H9 (cell line): ENCODE data around the gene SLC38A3. TPM values are rescaled to one million over a fixed set of nuclear protein-coding genes. Genes with fewer than 3 reads are reported as not detected.

Experiments used
- DNase-seq: peaks from one replicate; pipeline ENCODE4 v3.0.0-alpha.2; 2017
- H2AFZ ChIP-seq: one replicate; pipeline ENCODE4 v1.6.1; 2013; ENCODE audit warnings: mild to moderate bottlenecking, low read length, control low read depth, moderate library complexity
- H2AK5ac ChIP-seq: 2 replicates; pipeline ENCODE4 v1.6.1; 2013; ENCODE audit warnings: low read length, control low read depth, mixed read lengths; ENCODE audit not compliant: insufficient read length
- H2BK120ac ChIP-seq: one replicate; pipeline ENCODE4 v1.6.1; 2013; ENCODE audit warnings: low read depth, mild to moderate bottlenecking, low read length, control low read depth, inconsistent platforms; ENCODE audit not compliant: poor library complexity, severe bottlenecking
- H2BK12ac ChIP-seq: 2 replicates; pipeline ENCODE4 v1.6.1; 2013; ENCODE audit warnings: low read length, control low read depth, mixed read lengths, low read depth; ENCODE audit not compliant: insufficient read length
- H2BK15ac ChIP-seq: 2 replicates; pipeline ENCODE4 v1.6.1; 2013; ENCODE audit warnings: low read depth, low read length, control low read depth
- H2BK20ac ChIP-seq: one replicate; pipeline ENCODE4 v1.6.1; 2013; ENCODE audit warnings: low read depth, mild to moderate bottlenecking, low read length, control low read depth, inconsistent platforms; ENCODE audit not compliant: poor library complexity, severe bottlenecking
- H2BK5ac ChIP-seq: 2 replicates; pipeline ENCODE4 v1.6.1; 2013; ENCODE audit warnings: low read length, control low read depth, mixed read lengths; ENCODE audit not compliant: insufficient read length
- H3K14ac ChIP-seq: 2 replicates; pipeline ENCODE4 v1.6.1; 2013; ENCODE audit warnings: low read length, control low read depth; ENCODE audit not compliant: insufficient read depth
- H3K18ac ChIP-seq: 2 replicates; pipeline ENCODE4 v1.6.1; 2013; ENCODE audit warnings: low read depth, mild to moderate bottlenecking, mixed read lengths, low read length, control low read depth; ENCODE audit not compliant: insufficient read length
- H3K23ac ChIP-seq: 2 replicates; pipeline ENCODE4 v1.6.1; 2013; ENCODE audit warnings: low read length, control low read depth, mixed read lengths, low read depth; ENCODE audit not compliant: insufficient read length
- H3K23me2 ChIP-seq: 2 replicates; pipeline ENCODE4 v1.6.1; 2013; ENCODE audit warnings: low read depth, mild to moderate bottlenecking, mixed read lengths, low read length, control low read depth; ENCODE audit not compliant: insufficient read length, poor library complexity, severe bottlenecking
- H3K27ac ChIP-seq: 2 replicates; pipeline ENCODE4 v1.5.1; 2013; ENCODE audit warnings: low read length, control low read depth, mixed read lengths, low read depth; ENCODE audit not compliant: insufficient read length
- H3K27me3 ChIP-seq: 2 replicates; pipeline ENCODE4 v1.6.1; 2013; ENCODE audit warnings: low read length, control low read depth, inconsistent platforms; ENCODE audit not compliant: insufficient read depth
- H3K4ac ChIP-seq: 2 replicates; pipeline ENCODE4 v1.6.1; 2013; ENCODE audit warnings: low read depth, mild to moderate bottlenecking, control low read depth, inconsistent platforms, low read length, moderate library complexity
- H3K4me1 ChIP-seq: 2 replicates; pipeline ENCODE4 v1.6.1; 2013; ENCODE audit warnings: low read length, control low read depth, inconsistent platforms; ENCODE audit not compliant: insufficient read depth
- H3K4me2 ChIP-seq: 2 replicates; pipeline ENCODE4 v1.6.1; 2013; ENCODE audit warnings: low read length, control low read depth, mixed read lengths; ENCODE audit not compliant: insufficient read length, insufficient read depth
- H3K56ac ChIP-seq: 2 replicates; pipeline ENCODE4 v1.6.1; 2013; ENCODE audit warnings: low read depth, mild to moderate bottlenecking, mixed read lengths, low read length, control low read depth; ENCODE audit not compliant: insufficient read length
- H3K79me1 ChIP-seq: 2 replicates; pipeline ENCODE4 v1.6.1; 2013; ENCODE audit warnings: low read depth, mild to moderate bottlenecking, moderate library complexity, low read length, control low read depth, inconsistent platforms; ENCODE audit not compliant: insufficient read depth, poor library complexity, severe bottlenecking
- H3K79me2 ChIP-seq: 2 replicates; pipeline ENCODE4 v1.6.1; 2013; ENCODE audit warnings: low read length, control low read depth, inconsistent platforms; ENCODE audit not compliant: insufficient read depth
- H3K9ac ChIP-seq: 2 replicates; pipeline ENCODE4 v1.6.1; 2013; ENCODE audit warnings: low read length, control low read depth, mixed read lengths; ENCODE audit not compliant: insufficient read length; ENCODE audit errors: extremely low read depth
- H3K9me3 ChIP-seq: one replicate; pipeline ENCODE4 v1.6.1; 2013; ENCODE audit warnings: low read depth, low read length, inconsistent platforms; ENCODE audit not compliant: control insufficient read depth
- H3T11ph ChIP-seq: one replicate; pipeline ENCODE4 v1.6.1; 2013; ENCODE audit warnings: mild to moderate bottlenecking, low read length, control low read depth, inconsistent platforms
- H4K20me1 ChIP-seq: one replicate; pipeline ENCODE4 v1.6.1; 2013; ENCODE audit not compliant: control insufficient read depth, insufficient read length, insufficient read depth
- H4K5ac ChIP-seq: 2 replicates; pipeline ENCODE4 v1.6.1; 2013; ENCODE audit warnings: low read depth, mild to moderate bottlenecking, mixed read lengths, low read length, control low read depth; ENCODE audit not compliant: insufficient read length
- H4K8ac ChIP-seq: replicated peaks from 2 replicates; pipeline ENCODE4 v1.6.1; 2013; ENCODE audit warnings: low read length, control low read depth, mixed read lengths, low read depth; ENCODE audit not compliant: insufficient read length
- H4K91ac ChIP-seq: 2 replicates; pipeline ENCODE4 v1.6.1; 2013; ENCODE audit warnings: low read depth, mild to moderate bottlenecking, moderate library complexity, mixed read lengths, low read length, control low read depth; ENCODE audit not compliant: insufficient read length
- H3K27ac Mint-ChIP-seq, 3 experiments: 2 replicates in 2 of 3; 3 replicates in 1 of 3; pipeline ENCODE4 v1.8.0; 2020 to 2021; ENCODE audit warnings: mixed read lengths in 3 of 3, mild to moderate bottlenecking in 1 of 3, moderate library complexity in 1 of 3
- H3K27me3 Mint-ChIP-seq: 2 replicates; pipeline ENCODE4 v1.8.0; 2021; ENCODE audit warnings: low read depth, mild to moderate bottlenecking, moderate library complexity, mixed read lengths
- H3K36me3 Mint-ChIP-seq, 3 experiments: 2 replicates in 2 of 3; 3 replicates in 1 of 3; pipeline ENCODE4 v1.8.0; 2020 to 2021; ENCODE audit warnings: low read depth in 3 of 3, mixed read lengths in 3 of 3; ENCODE audit not compliant: insufficient read depth in 1 of 3
- H3K4me1 Mint-ChIP-seq, 2 experiments: 2 replicates each; pipeline ENCODE4 v1.8.0; 2020; ENCODE audit warnings: mixed read lengths in 2 of 2
- H3K4me3 Mint-ChIP-seq, 2 experiments: 2 replicates in 1 of 2; 3 replicates in 1 of 2; pipeline ENCODE4 v1.8.0; 2020 to 2021; ENCODE audit warnings: mild to moderate bottlenecking in 2 of 2, mixed read lengths in 2 of 2, moderate library complexity in 1 of 2
- H3K9me3 Mint-ChIP-seq, 2 experiments: 2 replicates in 1 of 2; 3 replicates in 1 of 2; pipeline ENCODE4 v1.8.0; 2020; ENCODE audit warnings: mild to moderate bottlenecking in 2 of 2, mixed read lengths in 2 of 2, moderate library complexity in 1 of 2
- whole genome bisulfite sequencing: extraction: QIAGEN DNeasy Blood & Tissue Kit; methylation state at CpG from one replicate; pipeline ENCODE4 v1.1.7; 2013; ENCODE audit warnings: missing lambda C conversion rate, low lambda C conversion rate, mixed read lengths; ENCODE audit not compliant: insufficient read length; ENCODE audit errors: extremely low coverage; 5-methylcytosine and 5-hydroxymethylcytosine counted together
- total RNA-seq: library from RNA; stranded (reverse); gene quantifications from 2 replicates; pipeline ENCODE4 v1.2.1, GENCODE V29; 2021
- TF ChIP-seq, protein P1 (sequence below): fragments of 200-600 bp; sonication (generic); conservative IDR thresholded peaks from 3 replicates; pipeline ENCODE4 v1.8.0; 2021; ENCODE audit warnings: antibody characterized with exemption, mild to moderate bottlenecking

The SLC38A3 gene
- total RNA-seq, 1 experiment from 2014 or later: 1.4 TPM

- no peak overlapping the region for H2BK5ac ChIP-seq
- no peaks in the 10 kb centered on the region for H3K27me3 ChIP-seq
- H3K27me3 Mint-ChIP-seq: peaks cover 11% of the 10 kb centered on the region
- H3K9ac ChIP-seq: no peak overlapping the region
- no peaks in the 10 kb centered on the region for H4K20me1 ChIP-seq
- no peak overlapping the region for H3K18ac ChIP-seq
- DNase-seq: no peak
- no peak overlapping the region for H2BK120ac ChIP-seq
- no CpG with 5 or more reads among the region's 5 CpGs for WGBS
- H3T11ph ChIP-seq: no peak overlapping the region
- H3K4me1 Mint-ChIP-seq: no peaks in the 10 kb centered on the region
- H3K27ac ChIP-seq: no peak overlapping the region
- no peak overlapping the region for H2BK15ac ChIP-seq
- H3K4me3 Mint-ChIP-seq: no peak overlapping the region; a peak in 1 of 5 replicates
- H3K79me1 ChIP-seq: no peaks in the 10 kb centered on the region
- no peak overlapping the region for H2AFZ ChIP-seq
- no peak overlapping the region for H4K5ac ChIP-seq
- no peaks in the 10 kb centered on the region for H3K4me1 ChIP-seq
- no peak overlapping the region for H3K14ac ChIP-seq
- H3K27ac Mint-ChIP-seq: no peak overlapping the region
- no peak overlapping the region for H3K56ac ChIP-seq
- no peaks in the 10 kb centered on the region for H3K9me3 Mint-ChIP-seq
- no peaks in the 10 kb centered on the region for H3K9me3 ChIP-seq
- H4K8ac ChIP-seq: no peak overlapping the region
- TF ChIP-seq, protein P1, sequence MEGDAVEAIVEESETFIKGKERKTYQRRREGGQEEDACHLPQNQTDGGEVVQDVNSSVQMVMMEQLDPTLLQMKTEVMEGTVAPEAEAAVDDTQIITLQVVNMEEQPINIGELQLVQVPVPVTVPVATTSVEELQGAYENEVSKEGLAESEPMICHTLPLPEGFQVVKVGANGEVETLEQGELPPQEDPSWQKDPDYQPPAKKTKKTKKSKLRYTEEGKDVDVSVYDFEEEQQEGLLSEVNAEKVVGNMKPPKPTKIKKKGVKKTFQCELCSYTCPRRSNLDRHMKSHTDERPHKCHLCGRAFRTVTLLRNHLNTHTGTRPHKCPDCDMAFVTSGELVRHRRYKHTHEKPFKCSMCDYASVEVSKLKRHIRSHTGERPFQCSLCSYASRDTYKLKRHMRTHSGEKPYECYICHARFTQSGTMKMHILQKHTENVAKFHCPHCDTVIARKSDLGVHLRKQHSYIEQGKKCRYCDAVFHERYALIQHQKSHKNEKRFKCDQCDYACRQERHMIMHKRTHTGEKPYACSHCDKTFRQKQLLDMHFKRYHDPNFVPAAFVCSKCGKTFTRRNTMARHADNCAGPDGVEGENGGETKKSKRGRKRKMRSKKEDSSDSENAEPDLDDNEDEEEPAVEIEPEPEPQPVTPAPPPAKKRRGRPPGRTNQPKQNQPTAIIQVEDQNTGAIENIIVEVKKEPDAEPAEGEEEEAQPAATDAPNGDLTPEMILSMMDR: no peak
- H3K79me2 ChIP-seq: no peaks in the 10 kb centered on the region
- no peak overlapping the region for H3K4me2 ChIP-seq
- H4K91ac ChIP-seq: no peak overlapping the region
- H2AK5ac ChIP-seq: no peak overlapping the region
- no peak overlapping the region for H2BK12ac ChIP-seq
- no peak overlapping the region for H3K4ac ChIP-seq
- no peaks in the 10 kb centered on the region for H3K23me2 ChIP-seq
- H3K23ac ChIP-seq: no peak overlapping the region
- no peaks in the 10 kb centered on the region for H3K36me3 Mint-ChIP-seq
- no peak overlapping the region for H2BK20ac ChIP-seq
Measured at GRCh38 chr3:50219285-50219684, 14.2 kb downstream of the SLC38A3 start.
